Erythroblast (primary cell): ENCODE data around the gene NINJ2.

Experiments used
- DNase-seq, 2 experiments: peaks; one replicate each; lab custom pipeline; 2025; lab: John Stamatoyannopoulos, UW
- GATA1 ChIP-seq: IDR thresholded peaks from 2 replicates; pipeline ENCODE4 v1.6.1; 2011; ENCODE audit warnings: low read depth, mild to moderate bottlenecking, control low read depth, low read length, moderate library complexity
- POLR2A ChIP-seq: IDR thresholded peaks from 2 replicates; pipeline ENCODE4 v1.6.1; 2011; ENCODE audit warnings: mild to moderate bottlenecking, low read length

Gene NINJ2

DNA sequence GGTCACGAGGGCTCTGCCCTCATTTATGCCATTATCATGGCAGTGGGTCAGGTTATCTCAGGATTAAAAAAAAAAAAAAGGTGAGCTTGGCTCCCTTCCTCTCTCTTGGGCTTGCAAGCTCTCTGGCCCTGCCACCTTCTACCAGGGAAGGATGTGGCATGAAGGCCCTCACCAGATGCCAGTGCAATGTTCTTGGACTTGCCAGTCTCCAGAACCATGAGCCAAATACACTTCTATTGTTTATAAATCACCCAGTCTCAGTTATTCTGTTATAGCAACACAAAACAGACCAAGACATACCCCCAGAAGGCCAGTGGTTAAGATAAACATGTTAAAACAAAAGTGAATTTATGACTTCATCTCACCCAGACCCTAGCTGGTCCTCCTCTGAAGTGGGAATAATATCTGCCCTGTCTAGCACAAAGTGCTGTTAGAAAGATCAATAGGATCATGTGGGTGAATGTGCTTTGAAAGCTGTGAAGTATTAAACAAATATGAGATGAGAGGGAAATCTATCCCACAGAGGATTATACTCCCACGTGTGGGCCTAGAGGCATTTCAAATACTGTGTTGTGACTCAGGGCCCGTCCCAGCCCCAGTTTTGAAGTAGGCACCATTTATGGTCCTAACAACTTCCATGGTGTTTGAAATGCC lies 88.6 kb downstream of the NINJ2 start:
- no peak for DNase-seq
- TF ChIP-seq GATA1 (no peak), POLR2A (no peak)

- DNase-seq, result peak; percentile 19 to 24
- TF ChIP-seq GATA1 (no peak), POLR2A (no peak)
Measured at GRCh38 chr12:573232-573631, 90.0 kb downstream of the NINJ2 start.

- TF ChIP-seq POLR2A, result no peak
- TF ChIP-seq GATA1, result no peak
- DNase-seq, result no peak
Measured at GRCh38 chr12:572532-572899, 90.7 kb downstream of the NINJ2 start.

- DNase-seq, result no peak
- no peak for TF ChIP-seq GATA1
Measured at GRCh38 chr12:571795-572531, 91.3 kb downstream of the NINJ2 start.

GRCh38 chr12:570921-571794 lies 92.1 kb downstream of the NINJ2 start:
- peak in 1 of 2 experiments; percentile 10 for DNase-seq
- TF ChIP-seq POLR2A (no peak), GATA1 (no peak)

GRCh38 chr12:570435-570920 lies 92.8 kb downstream of the NINJ2 start:
- DNase-seq, result peak in 1 of 2 experiments; percentile 22
- TF ChIP-seq POLR2A (no peak), GATA1 (no peak)

DNA sequence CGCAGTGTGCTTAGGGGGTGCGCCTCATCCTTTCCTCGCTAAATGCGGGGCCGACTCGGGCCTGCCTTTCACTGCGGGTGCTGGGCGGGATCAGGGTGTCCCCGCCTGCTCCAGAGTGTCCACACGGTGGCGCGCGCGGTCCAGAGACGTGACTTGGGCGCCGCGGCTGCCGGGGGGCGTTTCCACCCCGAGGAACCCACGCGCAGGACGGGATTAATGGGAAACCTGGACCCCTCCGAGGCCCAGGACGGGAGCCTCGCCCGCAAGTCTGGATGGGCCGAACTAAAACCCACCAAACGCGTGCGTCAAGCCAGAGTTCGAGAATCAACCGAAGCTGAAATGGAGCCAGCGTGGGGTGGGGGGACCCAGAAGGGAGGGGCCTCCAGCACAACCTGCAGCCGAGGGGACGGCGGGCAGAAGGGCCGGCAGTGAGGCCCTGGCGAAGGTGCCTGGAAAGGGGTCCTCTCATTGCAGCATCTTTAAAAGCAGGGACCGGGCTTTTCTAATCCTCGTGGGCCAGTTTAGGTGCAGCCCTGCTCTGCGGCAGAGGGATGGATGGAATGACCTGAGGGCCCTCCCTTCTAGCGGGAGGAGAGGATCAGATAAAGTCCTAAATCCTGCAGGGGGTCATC lies 93.3 kb downstream of the NINJ2 start:
- DNase-seq, result peak; percentile 82 to 91
- TF ChIP-seq POLR2A (no peak), GATA1 (no peak)

GRCh38 chr12:569091-569676 lies 94.1 kb downstream of the NINJ2 start:
- no peak for DNase-seq
- TF ChIP-seq POLR2A (no peak), GATA1 (no peak)

DNA sequence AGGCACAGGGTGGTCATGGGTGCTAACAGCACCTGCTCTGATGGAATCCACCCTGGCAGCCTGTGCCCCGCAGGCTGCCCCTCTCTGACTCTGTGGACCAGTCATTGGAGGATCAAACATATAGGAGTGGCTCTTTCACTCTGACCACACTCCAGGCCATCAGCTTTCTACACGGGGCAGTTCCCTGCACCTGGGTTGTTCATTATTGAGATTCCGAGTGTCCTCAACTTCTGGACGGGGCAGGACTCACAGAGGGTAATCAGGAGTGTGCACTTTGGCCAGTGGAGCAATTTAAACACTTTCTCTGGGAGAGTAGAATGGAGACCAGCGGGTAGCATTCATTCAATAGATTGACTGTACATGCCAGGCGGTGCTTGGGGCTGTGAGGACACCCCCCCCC lies 94.8 kb downstream of the NINJ2 start:
- no peak for DNase-seq
- TF ChIP-seq GATA1 (no peak), POLR2A (no peak)

DNA sequence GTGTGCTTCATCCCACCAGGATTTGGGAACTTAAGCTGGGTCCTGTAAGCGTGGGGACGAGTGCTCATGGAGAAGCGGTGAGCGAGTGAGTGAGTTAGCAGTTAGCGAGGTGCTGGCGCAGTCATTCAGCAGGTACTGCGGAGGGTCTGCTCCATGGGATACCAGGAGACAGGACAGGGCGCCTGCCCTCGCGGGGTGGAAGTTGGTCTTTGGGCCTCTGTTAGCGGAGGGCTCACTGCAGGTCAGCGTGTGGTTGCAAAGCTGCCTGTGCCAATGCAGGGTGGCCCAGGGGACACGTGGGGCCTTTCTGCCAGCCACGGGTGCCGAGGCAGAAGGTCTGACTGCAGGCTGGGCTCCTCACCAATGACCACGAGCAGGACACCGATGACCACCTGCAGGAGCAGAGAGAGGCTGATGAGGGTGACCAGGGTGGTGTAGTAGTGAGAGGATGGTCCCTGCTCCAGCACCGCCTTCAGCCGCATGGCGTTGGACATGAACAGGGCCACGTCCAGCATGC lies 97.6 kb downstream of the NINJ2 start:
- no peak for DNase-seq
- TF ChIP-seq POLR2A (no peak), GATA1 (no peak)

GRCh38 chr12:565161-565560 lies 98.1 kb downstream of the NINJ2 start:
- no peak for TF ChIP-seq GATA1
- no peak for TF ChIP-seq POLR2A
- DNase-seq, result no peak

DNA sequence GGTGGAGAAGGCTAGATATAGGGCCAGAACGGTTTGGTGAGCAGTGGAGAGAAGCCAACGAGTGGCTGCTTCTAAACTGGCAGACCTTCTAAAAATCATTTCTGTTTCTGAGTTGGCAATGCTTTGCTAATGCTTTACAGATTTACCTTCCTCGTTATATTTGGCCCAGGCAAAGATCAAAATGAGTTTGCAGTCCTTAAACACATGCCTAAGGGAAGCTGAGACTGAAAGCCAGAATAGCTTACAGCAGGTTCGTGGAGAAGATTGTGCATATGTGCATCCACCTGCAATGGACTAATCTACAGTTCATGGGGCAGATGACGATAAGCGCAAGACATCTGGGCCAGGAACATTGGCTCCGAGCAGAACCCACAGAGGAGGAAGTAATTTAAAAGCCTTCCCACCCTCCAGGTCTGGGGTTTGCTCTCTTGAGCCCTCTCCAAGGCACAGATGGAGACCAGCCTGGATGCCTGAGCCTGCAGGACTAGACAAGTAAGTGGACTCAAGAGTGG lies 99.4 kb downstream of the NINJ2 start:
- TF ChIP-seq GATA1 (no peak), POLR2A (no peak)

More for the DNA sequence above, 99.4 kb downstream of the NINJ2 start:
- DNase-seq, result no peak
